H1 (cell line): ENCODE results near the gene ENPP3. TPM values are rescaled to one million over a fixed set of nuclear protein-coding genes. Genes with fewer than 3 reads are reported as not detected.

Source experiments
- CTCF ChIA-PET: fragments of 300-600 bp; sonication (Branson Sonifier 250); formaldehyde crosslinking; loops from one replicate; lab custom pipeline; 2021; ENCODE audit not compliant: partially characterized antibody; lab: Charles Lee
- POLR2A ChIA-PET: fragments of 300-600 bp; sonication (Branson Sonifier 250); formaldehyde crosslinking; loops from one replicate; lab custom pipeline; 2021; ENCODE audit warnings: inconsistent platforms; ENCODE audit not compliant: partially characterized antibody; lab: Charles Lee
- DNase-seq, 2 experiments: peaks; one replicate each; pipeline versions ENCODE4 v3.0.0 to v3.0.0-alpha.2; 2010 to 2022; ENCODE audit warnings: low spot score in 2 of 2, low read depth in 1 of 2, mixed read lengths in 1 of 2
- FAIRE-seq: peaks from 2 replicates; lab custom pipeline; 2011; peaks lifted over from hg19 to GRCh38; lab: Jason Lieb, UNC
- H2AFZ ChIP-seq: 2 replicates; pipeline ENCODE4 v1.8.1; 2012; ENCODE audit warnings: low read length, inconsistent platforms
- H2AK5ac ChIP-seq: 2 replicates; pipeline ENCODE4 v1.6.1; 2013; ENCODE audit warnings: low read depth, low read length
- H2BK120ac ChIP-seq: replicated peaks from 2 replicates; pipeline ENCODE3; 2013; ENCODE audit warnings: low read depth, low read length, inconsistent platforms
- H2BK12ac ChIP-seq: 2 replicates; pipeline ENCODE4 v1.6.1; 2013; ENCODE audit warnings: low read depth, low read length
- H2BK15ac ChIP-seq: 2 replicates; pipeline ENCODE4 v1.6.1; 2013; ENCODE audit warnings: low read length
- H2BK20ac ChIP-seq: 2 replicates; pipeline ENCODE4 v1.6.1; 2013; ENCODE audit warnings: low read length
- H2BK5ac ChIP-seq: 2 replicates; pipeline ENCODE4 v1.6.1; 2013; ENCODE audit warnings: low read depth, low read length
- H3K14ac ChIP-seq: 2 replicates; pipeline ENCODE4 v1.6.1; 2013; ENCODE audit warnings: inconsistent platforms; ENCODE audit not compliant: insufficient read length
- H3K18ac ChIP-seq: 2 replicates; pipeline ENCODE4 v1.6.1; 2013; ENCODE audit warnings: low read length; ENCODE audit errors: extremely low read depth
- H3K23ac ChIP-seq: 2 replicates; pipeline ENCODE4 v1.6.1; 2013; ENCODE audit warnings: inconsistent platforms; ENCODE audit not compliant: insufficient read length
- H3K23me2 ChIP-seq: 2 replicates; pipeline ENCODE4 v1.6.1; 2013; ENCODE audit warnings: low read depth, low read length
- H3K27ac ChIP-seq: 2 replicates; pipeline ENCODE4 v1.6.1; 2011; ENCODE audit warnings: low read depth, low read length, inconsistent platforms
- H3K27me3 ChIP-seq, 4 experiments: replicated peaks in 1 of 4; 1 replicate in 1 of 4; 2 replicates in 3 of 4; pipeline versions ENCODE4 v1.6.1 to v1.8.1; 2011 to 2013; ENCODE audit warnings: low read length in 3 of 4, mild to moderate bottlenecking in 3 of 4, inconsistent platforms in 2 of 4, mixed read lengths in 2 of 4, moderate library complexity in 1 of 4; ENCODE audit not compliant: control insufficient read depth in 3 of 4, insufficient read depth in 3 of 4; ENCODE audit errors: extremely low read depth in 1 of 4
- H3K36me3 ChIP-seq, 4 experiments: 2 replicates each; pipeline versions ENCODE4 v1.6.1 to v1.8.1; 2011 to 2013; ENCODE audit warnings: mild to moderate bottlenecking in 4 of 4, low read length in 3 of 4, moderate library complexity in 2 of 4, control low read depth in 1 of 4, inconsistent platforms in 1 of 4; ENCODE audit not compliant: insufficient read depth in 4 of 4, control insufficient read depth in 2 of 4
- H3K4ac ChIP-seq: replicated peaks from 2 replicates; pipeline ENCODE3; 2013; ENCODE audit warnings: low read length, low read depth, mixed read lengths, inconsistent platforms; ENCODE audit not compliant: insufficient read length
- H3K4me1 ChIP-seq, 4 experiments: replicated peaks in 1 of 4; 1 replicate in 1 of 4; 2 replicates in 3 of 4; pipeline versions ENCODE4 v1.6.1 to v1.8.1; 2011 to 2013; ENCODE audit warnings: low read length in 3 of 4, inconsistent platforms in 2 of 4, mixed read lengths in 1 of 4; ENCODE audit not compliant: insufficient read depth in 4 of 4, control insufficient read depth in 3 of 4
- H3K4me2 ChIP-seq, 2 experiments: 2 replicates each; pipeline versions ENCODE4 v1.6.1 to v1.8.1; 2011 to 2013; ENCODE audit warnings: low read depth in 2 of 2, low read length in 2 of 2, control low read depth in 1 of 2, inconsistent platforms in 1 of 2, mild to moderate bottlenecking in 1 of 2; ENCODE audit not compliant: insufficient read depth in 1 of 2
- H3K4me3 ChIP-seq, 4 experiments: fragments of 200-600, 300-600 bp in 1 of 4; sonication (generic), shearing (Covaris generic), sonication (Bioruptor Twin) in 1 of 4; 2 replicates each; pipeline versions ENCODE4 v1.5.1 to v1.8.1; 2011 to 2016; ENCODE audit warnings: low read length in 4 of 4, low read depth in 3 of 4, control low read depth in 2 of 4, inconsistent platforms in 2 of 4, mild to moderate bottlenecking in 2 of 4, mixed read lengths in 1 of 4, moderate library complexity in 1 of 4; ENCODE audit not compliant: insufficient read depth in 2 of 4; ENCODE audit errors: extremely low read depth in 1 of 4
- H3K56ac ChIP-seq: replicated peaks from 2 replicates; pipeline ENCODE3; 2013; ENCODE audit warnings: low read depth, mild to moderate bottlenecking, mixed read lengths, low read length, inconsistent platforms; ENCODE audit not compliant: insufficient read length
- H3K79me1 ChIP-seq: 2 replicates; pipeline ENCODE4 v1.6.1; 2013; ENCODE audit warnings: low read depth, low read length, control low read depth
- H3K79me2 ChIP-seq, 2 experiments: 2 replicates each; pipeline versions ENCODE4 v1.6.1 to v1.8.1; 2012 to 2013; ENCODE audit warnings: low read length in 2 of 2, mild to moderate bottlenecking in 2 of 2, inconsistent platforms in 1 of 2; ENCODE audit not compliant: insufficient read depth in 2 of 2, control insufficient read depth in 1 of 2
- H3K9ac ChIP-seq, 4 experiments: replicated peaks in 1 of 4; 1 replicate in 1 of 4; 2 replicates in 3 of 4; pipeline versions ENCODE4 v1.6.1 to v1.8.1; 2011 to 2013; ENCODE audit warnings: low read depth in 3 of 4, low read length in 3 of 4, control low read depth in 2 of 4, mild to moderate bottlenecking in 2 of 4, moderate library complexity in 2 of 4, inconsistent platforms in 1 of 4; ENCODE audit errors: extremely low read depth in 1 of 4
- H3K9me3 ChIP-seq, 2 experiments: 2 replicates each; pipeline versions ENCODE4 v1.6.1 to v1.8.1; 2012 to 2013; ENCODE audit warnings: mild to moderate bottlenecking in 2 of 2, moderate library complexity in 2 of 2, control low read depth in 1 of 2, inconsistent platforms in 1 of 2, low read depth in 1 of 2, low read length in 1 of 2, mixed read lengths in 1 of 2; ENCODE audit not compliant: insufficient read depth in 2 of 2
- H4K20me1 ChIP-seq, 2 experiments: replicated peaks in 1 of 2; 2 replicates each; pipeline versions ENCODE3 to v1.8.1; 2011 to 2013; ENCODE audit warnings: inconsistent platforms in 2 of 2, low read length in 2 of 2, mild to moderate bottlenecking in 1 of 2; ENCODE audit not compliant: insufficient read depth in 2 of 2, control insufficient read depth in 1 of 2
- H4K5ac ChIP-seq: 2 replicates; pipeline ENCODE4 v1.6.1; 2013; ENCODE audit warnings: low read length, low read depth, mixed read lengths, inconsistent platforms; ENCODE audit not compliant: insufficient read length
- H4K8ac ChIP-seq: 2 replicates; pipeline ENCODE4 v1.8.0; 2013; ENCODE audit warnings: mild to moderate bottlenecking, moderate library complexity, low read length, inconsistent platforms; ENCODE audit not compliant: insufficient read depth; ENCODE audit errors: extremely low read depth
- H4K91ac ChIP-seq: replicated peaks from 2 replicates; pipeline ENCODE3; 2013; ENCODE audit warnings: low read length, mixed read lengths, inconsistent platforms; ENCODE audit not compliant: insufficient read length
- BCL11A ChIP-seq, 2 experiments: IDR thresholded peaks; one replicate each; pipeline ENCODE4 v1.6.1; 2011; ENCODE audit warnings: low read depth in 2 of 2, low read length in 2 of 2, mild to moderate bottlenecking in 2 of 2
- EZH2 ChIP-seq: fragments of 200-600 bp; sonication (generic); IDR thresholded peaks from 2 replicates; pipeline ENCODE4 v1.7.1; 2012; ENCODE audit warnings: low read depth, mild to moderate bottlenecking, moderate library complexity, low read length, inconsistent platforms; ENCODE audit not compliant: severe bottlenecking
- HDAC6 ChIP-seq: IDR thresholded peaks from one replicate; pipeline ENCODE4 v1.7.1; 2012; ENCODE audit warnings: low read depth, mild to moderate bottlenecking, inconsistent platforms, low read length, moderate library complexity
- KDM5A ChIP-seq: fragments of 200-600 bp; IDR thresholded peaks from 2 replicates; pipeline ENCODE4 v1.7.1; 2012; ENCODE audit warnings: mild to moderate bottlenecking, low read length, inconsistent platforms, mixed read lengths
- MAFK ChIP-seq: IDR thresholded peaks from 2 replicates; pipeline ENCODE4 v1.6.1; 2012; ENCODE audit warnings: low read depth, mild to moderate bottlenecking, improper control_type of control experiment, low read length
- PHF8 ChIP-seq: fragments of 200-600 bp; sonication (generic); conservative IDR thresholded peaks from 2 replicates; pipeline ENCODE4 v1.7.1; 2012; ENCODE audit warnings: low read depth, mild to moderate bottlenecking, inconsistent platforms, low read length, moderate library complexity
- SIX5 ChIP-seq: IDR thresholded peaks from 2 replicates; pipeline ENCODE4 v1.6.1; 2011; ENCODE audit warnings: mild to moderate bottlenecking, low read depth, low read length
- SUZ12 ChIP-seq: fragments of 200-600 bp; sonication (generic); IDR thresholded peaks from 2 replicates; pipeline ENCODE4 v1.6.1; 2012; ENCODE audit warnings: mild to moderate bottlenecking, inconsistent platforms, low read length, moderate library complexity, mixed read lengths
- TAF7 ChIP-seq: optimal IDR thresholded peaks from 2 replicates; pipeline ENCODE3; 2011; ENCODE audit warnings: low read depth, mild to moderate bottlenecking, inconsistent platforms, low read length, moderate library complexity, borderline replicate concordance
- TEAD4 ChIP-seq: IDR thresholded peaks from 2 replicates; pipeline ENCODE4 v1.6.1; 2012; ENCODE audit warnings: low read depth, low read length, inconsistent platforms, mixed read lengths
- WGBS, 2 experiments: shearing (Covaris generic) in 1 of 2; methylation state at CpG; one replicate each; pipeline versions ENCODE4 v1.1.6 to v1.1.7; 2013 to 2015; ENCODE audit warnings: low lambda C conversion rate in 2 of 2, mixed read lengths in 2 of 2, inconsistent platforms in 1 of 2, low coverage in 1 of 2, missing lambda C conversion rate in 1 of 2; ENCODE audit not compliant: insufficient replicate concordance in 2 of 2, insufficient coverage in 1 of 2, insufficient read length in 1 of 2; ENCODE audit errors: extremely low coverage in 1 of 2, missing lambda C conversion rate in 1 of 2; 5-methylcytosine and 5-hydroxymethylcytosine counted together
- polyA plus RNA-seq, 7 experiments: library from polyadenylated mRNA; depleted of rRNA in 3 of 7; stranded (reverse) in 5 of 7; unstranded in 2 of 7; fragments of >200 nt in 5 of 7; fragments of 200-250 nt in 2 of 7; gene quantifications; 1 replicate in 5 of 7; 2 replicates in 1 of 7; 4 replicates in 1 of 7; pipeline versions ENCODE4 v1.2.1 to v1.2.3, GENCODE V29; 2011 to 2013; ENCODE audit warnings: missing spikeins in 2 of 7, mixed read lengths in 2 of 7
- total RNA-seq: library from RNA; stranded (reverse); fragmentation: NEBNext Ultra II Directional; extraction: Animal tissue kit (Norgen Biotek cat#: 25700); gene quantifications from 2 replicates; pipeline ENCODE4 v1.2.1, GENCODE V29; 2021
- TF ChIP-seq, protein P1 (sequence below): IDR thresholded peaks from 2 replicates; pipeline ENCODE4 v1.6.1; 2012; ENCODE audit warnings: inconsistent platforms
- TF ChIP-seq, protein P2 (sequence below): IDR thresholded peaks from 2 replicates; pipeline ENCODE4 v1.6.1; 2012; ENCODE audit warnings: inconsistent platforms
- TF ChIP-seq, protein P3 (sequence below): IDR thresholded peaks from 2 replicates; pipeline ENCODE4 v1.6.1; 2011; ENCODE audit warnings: low read depth, mild to moderate bottlenecking, low read length; ENCODE audit not compliant: insufficient read depth

The ENPP3 gene
- total and polyA plus RNA-seq, 2 of the 8 experiments (the other 6 are each of a cell fraction or from before 2014, with no cell fraction given) = 0.11 TPM; not detected in 1

DNA sequence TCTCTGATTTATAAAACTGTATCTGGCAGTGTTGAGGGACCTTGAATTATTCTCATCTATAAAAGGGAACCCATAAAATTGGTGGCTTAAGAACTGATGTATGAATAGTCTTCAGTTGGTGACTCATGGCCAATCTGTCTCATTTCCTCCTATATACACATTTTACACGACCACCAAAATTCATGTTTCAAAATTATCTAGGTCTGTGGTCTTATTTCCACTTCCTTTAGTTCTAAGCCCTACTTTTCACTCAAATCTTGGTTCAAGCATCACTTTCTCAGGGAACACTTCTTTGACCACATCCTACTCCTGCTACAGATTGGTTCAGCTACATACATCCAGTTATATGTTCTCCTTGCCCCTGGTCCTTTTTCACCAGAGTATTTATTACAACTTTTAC is 152.1 kb downstream of the ENPP3 start:
- H2BK12ac ChIP-seq = no peak overlapping the region
- CTCF ChIA-PET = interaction anchor here (0.7 to 0.9 kb wide), 2 partner anchors 46 to 94 kb away, joined by 3 read pairs; no protein-coding TSS in a partner anchor
- FAIRE-seq = no peak
- TF ChIP-seq BCL11A (IDR thresholded peaks at IDR 0.05; ENCODE audit: low read depth in 2 of 2, low read length in 2 of 2) (no peak), KDM5A (no peak), HDAC6 (no peak), PHF8 (no peak), MAFK (no peak), TEAD4 (no peak), TAF7 (no peak), SIX5 (no peak), SUZ12 (no peak), EZH2 (no peak)
- TF ChIP-seq, protein P1, sequence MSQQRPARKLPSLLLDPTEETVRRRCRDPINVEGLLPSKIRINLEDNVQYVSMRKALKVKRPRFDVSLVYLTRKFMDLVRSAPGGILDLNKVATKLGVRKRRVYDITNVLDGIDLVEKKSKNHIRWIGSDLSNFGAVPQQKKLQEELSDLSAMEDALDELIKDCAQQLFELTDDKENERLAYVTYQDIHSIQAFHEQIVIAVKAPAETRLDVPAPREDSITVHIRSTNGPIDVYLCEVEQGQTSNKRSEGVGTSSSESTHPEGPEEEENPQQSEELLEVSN = no peak
- TF ChIP-seq, protein P2, sequence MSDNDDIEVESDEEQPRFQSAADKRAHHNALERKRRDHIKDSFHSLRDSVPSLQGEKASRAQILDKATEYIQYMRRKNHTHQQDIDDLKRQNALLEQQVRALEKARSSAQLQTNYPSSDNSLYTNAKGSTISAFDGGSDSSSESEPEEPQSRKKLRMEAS = no peak
- TF ChIP-seq, protein P3, sequence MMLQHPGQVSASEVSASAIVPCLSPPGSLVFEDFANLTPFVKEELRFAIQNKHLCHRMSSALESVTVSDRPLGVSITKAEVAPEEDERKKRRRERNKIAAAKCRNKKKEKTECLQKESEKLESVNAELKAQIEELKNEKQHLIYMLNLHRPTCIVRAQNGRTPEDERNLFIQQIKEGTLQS = no peak

More for the DNA sequence above, 152.1 kb downstream of the ENPP3 start:
- Histone ChIP-seq H4K5ac (no peak overlapping the region), H2AFZ (no peak overlapping the region), H3K9ac (no peak overlapping the region), H3K79me2 (no peaks in the 10 kb centered on the region), H3K23me2 (no peaks in the 10 kb centered on the region), H2BK20ac (no peak overlapping the region), H4K91ac (no peak overlapping the region), H3K27me3 (no peaks in the 10 kb centered on the region), H3K56ac (no peak overlapping the region), H3K79me1 (no peaks in the 10 kb centered on the region), H2AK5ac (no peak overlapping the region), H3K4me3 (no peak overlapping the region), H3K4me2 (no peak overlapping the region), H3K27ac (no peak overlapping the region), H2BK5ac (no peak overlapping the region), H3K4ac (no peak overlapping the region), H3K4me1 (0 out of 7 replicates have a peak, but pooled peaks cover 0 to 2% (median 0%) of the 10 kb centered on the region in 4 experiments), H3K14ac (no peak overlapping the region), H3K23ac (no peak overlapping the region), H3K9me3 (no peaks in the 10 kb centered on the region), H4K8ac (no peak overlapping the region), H3K36me3 (no peaks in the 10 kb centered on the region), H4K20me1 (no peaks in the 10 kb centered on the region), H3K18ac (no peak overlapping the region), H2BK15ac (no peak overlapping the region), H2BK120ac (no peak overlapping the region)
- WGBS, 2 experiments = 77% methylated on average over 1 of the region's 1 CpG; no CpG with 5 or more reads in 1 of the 2 experiments
- no peak for DNase-seq
- POLR2A ChIA-PET = no interaction called here
